Naive B cell (primary cell): ENCODE data around the gene NAV2. TPM values are rescaled to one million over a fixed set of nuclear protein-coding genes. Genes with fewer than 3 reads are reported as not detected.

Experiments
- ATAC-seq, 2 donors: fragments of 150-1000 bp; cut with Tn5 transposase; 2 replicates each; pipeline ENCODE4 v1.10.0; 2021; ENCODE audit warnings: low read depth in 2 of 2, mild to moderate bottlenecking in 2 of 2, moderate library complexity in 2 of 2
- DNase-seq: peaks from one replicate; pipeline ENCODE4 v3.0.0; 2022
- H3K27ac Mint-ChIP-seq, 6 donors: one replicate each; pipeline ENCODE4 v1.8.0; 2020 to 2022; ENCODE audit warnings: mild to moderate bottlenecking in 6 of 6, mixed read lengths in 6 of 6, moderate library complexity in 5 of 6, inconsistent platforms in 2 of 6
- H3K27me3 Mint-ChIP-seq, 3 donors: one replicate each; pipeline ENCODE4 v1.8.0; 2021 to 2022; ENCODE audit warnings: mixed read lengths in 3 of 3, mild to moderate bottlenecking in 1 of 3
- H3K36me3 Mint-ChIP-seq, 2 donors: one replicate each; pipeline ENCODE4 v1.8.0; 2020 to 2022; ENCODE audit warnings: mixed read lengths in 2 of 2, inconsistent platforms in 1 of 2, mild to moderate bottlenecking in 1 of 2
- H3K4me1 Mint-ChIP-seq, 3 donors: one replicate each; pipeline ENCODE4 v1.8.0; 2020 to 2022; ENCODE audit warnings: mixed read lengths in 3 of 3, inconsistent platforms in 1 of 3, mild to moderate bottlenecking in 1 of 3, moderate library complexity in 1 of 3
- H3K4me3 Mint-ChIP-seq, 8 donors: one replicate each; pipeline ENCODE4 v1.8.0; 2020 to 2022; ENCODE audit warnings: mild to moderate bottlenecking in 8 of 8, mixed read lengths in 8 of 8, moderate library complexity in 8 of 8, inconsistent platforms in 2 of 8
- H3K9me3 Mint-ChIP-seq, 7 donors: one replicate each; pipeline ENCODE4 v1.8.0; 2020 to 2022; ENCODE audit warnings: mixed read lengths in 7 of 7, mild to moderate bottlenecking in 5 of 7, inconsistent platforms in 2 of 7, moderate library complexity in 1 of 7
- polyA plus RNA-seq, 6 donors: library from polyadenylated mRNA; unstranded; fragments of 300-500 nt; fragmentation: Illumina TruSeq; gene quantifications; one replicate each; pipeline ENCODE4 v1.2.3, GENCODE V29; 2021; ENCODE audit warnings: low read depth in 6 of 6

NAV2 gene
- polyA plus RNA-seq, 6 donors from 2014 or later: 0.90 to 3.2 (median 0.94) TPM; not detected in 3

GRCh38 chr11:19751055-19751454 lies 38.4 kb downstream of the NAV2 start:
- H3K36me3 Mint-ChIP-seq: no peaks in the 10 kb centered on the region
- no peak overlapping the region for H3K4me3 Mint-ChIP-seq
- no peaks in the 10 kb centered on the region for H3K9me3 Mint-ChIP-seq
- H3K4me1 Mint-ChIP-seq: no peaks in the 10 kb centered on the region
- ATAC-seq (no peak), DNase-seq (no peak)
- H3K27ac Mint-ChIP-seq: no peak overlapping the region
- peaks cover 0 to 25% (median 8%) of the 10 kb centered on the region in 3 donors for H3K27me3 Mint-ChIP-seq

- no peaks in the 10 kb centered on the region for H3K9me3 Mint-ChIP-seq
- no peaks in the 10 kb centered on the region for H3K36me3 Mint-ChIP-seq
- DNase-seq (no peak), ATAC-seq (no peak)
- H3K27me3 Mint-ChIP-seq: peaks cover 5 to 34% (median 6%) of the 10 kb centered on the region in 3 donors
- no peak overlapping the region for H3K27ac Mint-ChIP-seq
- no peak overlapping the region for H3K4me3 Mint-ChIP-seq
- no peaks in the 10 kb centered on the region for H3K4me1 Mint-ChIP-seq
These were observed 40.9 kb downstream of the NAV2 start for GRCh38 chr11:19753451-19754106.

GRCh38 chr11:19756675-19757475 lies 44.2 kb downstream of the NAV2 start:
- no peak overlapping the region for H3K4me3 Mint-ChIP-seq
- H3K9me3 Mint-ChIP-seq: no peaks in the 10 kb centered on the region
- no peaks in the 10 kb centered on the region for H3K4me1 Mint-ChIP-seq
- DNase-seq (no peak), ATAC-seq (no peak)
- H3K27ac Mint-ChIP-seq: no peak overlapping the region
- peaks cover 6 to 26% (median 9%) of the 10 kb centered on the region in 3 donors for H3K27me3 Mint-ChIP-seq
- no peaks in the 10 kb centered on the region for H3K36me3 Mint-ChIP-seq

GRCh38 chr11:19759389-19759788 lies 46.8 kb downstream of the NAV2 start:
- ATAC-seq: no peak
- no peaks in the 10 kb centered on the region for H3K4me1 Mint-ChIP-seq
- no peaks in the 10 kb centered on the region for H3K9me3 Mint-ChIP-seq
- no peak for DNase-seq
- peaks cover 15 to 44% (median 25%) of the 10 kb centered on the region in 3 donors for H3K27me3 Mint-ChIP-seq
- H3K27ac Mint-ChIP-seq: no peak overlapping the region
- H3K4me3 Mint-ChIP-seq: peak overlapping the region in 1 of 8 donors; percentile 3
- no peaks in the 10 kb centered on the region for H3K36me3 Mint-ChIP-seq

- H3K4me1 Mint-ChIP-seq: no peaks in the 10 kb centered on the region
- ATAC-seq (no peak), DNase-seq (no peak)
- H3K27me3 Mint-ChIP-seq: peaks cover 15 to 50% (median 43%) of the 10 kb centered on the region in 3 donors
- H3K9me3 Mint-ChIP-seq: peaks cover 0 to 1% (median 0%) of the 10 kb centered on the region in 7 donors
- H3K27ac Mint-ChIP-seq: no peak overlapping the region
- H3K36me3 Mint-ChIP-seq: no peaks in the 10 kb centered on the region
- H3K4me3 Mint-ChIP-seq: no peak overlapping the region
These were observed 49.6 kb downstream of the NAV2 start for GRCh38 chr11:19762266-19762665.

GRCh38 chr11:19763330-19763729 lies 50.7 kb downstream of the NAV2 start:
- H3K9me3 Mint-ChIP-seq: peaks cover 0 to 1% (median 0%) of the 10 kb centered on the region in 7 donors
- no peaks in the 10 kb centered on the region for H3K36me3 Mint-ChIP-seq
- no peak overlapping the region for H3K4me3 Mint-ChIP-seq

GRCh38 chr11:19766206-19766605 lies 53.6 kb downstream of the NAV2 start:
- Mint-ChIP-seq H3K9me3 (peaks cover 0 to 3% (median 0%) of the 10 kb centered on the region in 7 donors), H3K27ac (no peak overlapping the region), H3K4me1 (no peaks in the 10 kb centered on the region), H3K4me3 (no peak overlapping the region), H3K27me3 (peaks cover 9 to 49% (median 41%) of the 10 kb centered on the region in 3 donors), H3K36me3 (no peaks in the 10 kb centered on the region)
- DNase-seq (no peak), ATAC-seq (no peak)

More at GRCh38 chr11:19763330-19763729, 50.7 kb downstream of the NAV2 start:
- H3K27me3 Mint-ChIP-seq: peaks cover 10 to 49% (median 43%) of the 10 kb centered on the region in 3 donors
- no peaks in the 10 kb centered on the region for H3K4me1 Mint-ChIP-seq
- H3K27ac Mint-ChIP-seq: no peak overlapping the region
- ATAC-seq (no peak), DNase-seq (no peak)

- DNase-seq (no peak), ATAC-seq (no peak)
- Mint-ChIP-seq H3K4me1 (peaks cover 0 to 2% (median 0%) of the 10 kb centered on the region in 3 donors), H3K36me3 (no peaks in the 10 kb centered on the region), H3K27me3 (peaks cover 9 to 45% (median 41%) of the 10 kb centered on the region in 3 donors), H3K4me3 (no peak overlapping the region), H3K9me3 (peaks cover 0 to 3% (median 0%) of the 10 kb centered on the region in 7 donors), H3K27ac (no peak overlapping the region)
These were observed 54.2 kb downstream of the NAV2 start for GRCh38 chr11:19766810-19767209.

- no peak overlapping the region for H3K27ac Mint-ChIP-seq
These were observed 55.1 kb downstream of the NAV2 start for GRCh38 chr11:19767627-19768151.

GRCh38 chr11:19768197-19768596 lies 55.6 kb downstream of the NAV2 start:
- no peaks in the 10 kb centered on the region for H3K36me3 Mint-ChIP-seq

More at GRCh38 chr11:19767627-19768151, 55.1 kb downstream of the NAV2 start:
- H3K4me3 Mint-ChIP-seq: no peak overlapping the region
- no peak for ATAC-seq
- H3K27me3 Mint-ChIP-seq: peaks cover 9 to 41% (median 32%) of the 10 kb centered on the region in 3 donors
- H3K36me3 Mint-ChIP-seq: no peaks in the 10 kb centered on the region
- H3K9me3 Mint-ChIP-seq: peaks cover 0 to 3% (median 0%) of the 10 kb centered on the region in 7 donors
- DNase-seq: no peak
- H3K4me1 Mint-ChIP-seq: peaks cover 0 to 2% (median 0%) of the 10 kb centered on the region in 3 donors

GRCh38 chr11:19768815-19769214 lies 56.2 kb downstream of the NAV2 start:
- Mint-ChIP-seq H3K27me3 (peaks cover 0 to 39% (median 29%) of the 10 kb centered on the region in 3 donors), H3K9me3 (peaks cover 0 to 3% (median 0%) of the 10 kb centered on the region in 7 donors), H3K27ac (no peak overlapping the region), H3K4me1 (peaks cover 0 to 2% (median 0%) of the 10 kb centered on the region in 3 donors), H3K36me3 (no peaks in the 10 kb centered on the region), H3K4me3 (no peak overlapping the region)
- DNase-seq (no peak), ATAC-seq (no peak)

More at GRCh38 chr11:19768197-19768596, 55.6 kb downstream of the NAV2 start:
- Mint-ChIP-seq H3K27ac (no peak overlapping the region), H3K27me3 (peaks cover 5 to 42% (median 29%) of the 10 kb centered on the region in 3 donors), H3K9me3 (peaks cover 0 to 3% (median 0%) of the 10 kb centered on the region in 7 donors), H3K4me3 (no peak overlapping the region), H3K4me1 (peaks cover 0 to 2% (median 0%) of the 10 kb centered on the region in 3 donors)
- ATAC-seq: no peak
- DNase-seq: no peak

- H3K27ac Mint-ChIP-seq: peak overlapping the region in 1 of 6 donors; percentile 25
These were observed 57.2 kb downstream of the NAV2 start for GRCh38 chr11:19769820-19770219.

GRCh38 chr11:19770277-19770676 lies 57.6 kb downstream of the NAV2 start:
- Mint-ChIP-seq H3K27ac (no peak overlapping the region), H3K9me3 (peaks cover 0 to 3% (median 0%) of the 10 kb centered on the region in 7 donors), H3K4me3 (no peak overlapping the region), H3K4me1 (peaks cover 0 to 2% (median 0%) of the 10 kb centered on the region in 3 donors), H3K36me3 (no peaks in the 10 kb centered on the region), H3K27me3 (peaks cover under 1 to 45% (median 35%) of the 10 kb centered on the region in 3 donors)
- DNase-seq: no peak
- no peak for ATAC-seq

More at GRCh38 chr11:19769820-19770219, 57.2 kb downstream of the NAV2 start:
- no peak for DNase-seq
- H3K36me3 Mint-ChIP-seq: no peaks in the 10 kb centered on the region
- H3K4me3 Mint-ChIP-seq: no peak overlapping the region
- H3K9me3 Mint-ChIP-seq: peaks cover 0 to 3% (median 0%) of the 10 kb centered on the region in 7 donors
- H3K4me1 Mint-ChIP-seq: peaks cover 0 to 2% (median 0%) of the 10 kb centered on the region in 3 donors
- peaks cover 0 to 45% (median 35%) of the 10 kb centered on the region in 3 donors for H3K27me3 Mint-ChIP-seq
- ATAC-seq: no peak
